ENCODE measurements around the gene ALKBH8.
"Not testable (repeated sequence)": the region's sequence is repeated elsewhere in the genome, so short reads cannot be mapped to it uniquely, and the experiment has no call there.

The ALKBH8 gene

GRCh38 chr11:107501713-107502112, 63.8 kb downstream of the ALKBH8 start:
- DNase-seq = no peak

DNA sequence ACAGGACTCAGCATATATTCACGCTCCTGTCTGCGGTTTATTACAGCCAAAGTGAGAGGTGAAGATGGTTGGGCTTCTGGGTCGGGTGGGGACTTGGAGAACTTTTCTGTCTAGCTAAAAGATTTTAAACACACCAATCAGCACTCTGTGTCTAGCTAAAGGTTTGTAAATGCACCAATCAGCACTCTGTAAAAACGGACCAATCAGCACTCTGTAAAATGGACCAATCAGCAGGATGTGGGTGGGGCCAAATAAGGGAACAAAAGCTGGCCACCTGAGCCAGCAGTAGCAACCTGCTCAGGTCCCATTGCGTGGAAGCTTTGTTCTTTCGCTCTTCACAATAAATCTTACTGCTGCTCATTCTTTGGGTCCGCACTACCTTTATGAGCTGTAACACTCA, 68.2 kb downstream of the ALKBH8 start:
- DNase-seq = not testable (repeated sequence)

DNA sequence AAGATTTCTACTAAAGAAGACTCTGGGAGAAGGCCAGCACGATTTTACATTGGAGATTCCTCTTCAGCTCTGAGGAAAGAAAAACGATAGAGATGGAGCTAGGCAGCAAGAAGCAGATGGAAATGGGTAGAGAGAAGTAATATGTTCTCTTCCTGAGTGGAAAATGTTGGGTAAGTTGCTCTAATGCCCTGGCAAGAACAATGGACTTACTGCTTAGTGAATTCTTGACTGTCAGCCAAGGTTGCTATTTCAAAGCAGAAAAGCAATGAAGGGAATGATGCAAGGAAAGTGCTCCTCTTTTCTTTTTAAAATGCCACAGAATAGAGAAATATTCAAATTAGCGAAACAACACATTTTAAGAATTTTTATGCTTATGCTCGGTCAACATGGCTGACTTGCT, 69.5 kb downstream of the ALKBH8 start:
- DNase-seq = no peak

- DNase-seq = no peak
These were observed 71.5 kb downstream of the ALKBH8 start for GRCh38 chr11:107494055-107494454.

GRCh38 chr11:107493117-107493516, 72.4 kb downstream of the ALKBH8 start:
- DNase-seq = no peak

DNA sequence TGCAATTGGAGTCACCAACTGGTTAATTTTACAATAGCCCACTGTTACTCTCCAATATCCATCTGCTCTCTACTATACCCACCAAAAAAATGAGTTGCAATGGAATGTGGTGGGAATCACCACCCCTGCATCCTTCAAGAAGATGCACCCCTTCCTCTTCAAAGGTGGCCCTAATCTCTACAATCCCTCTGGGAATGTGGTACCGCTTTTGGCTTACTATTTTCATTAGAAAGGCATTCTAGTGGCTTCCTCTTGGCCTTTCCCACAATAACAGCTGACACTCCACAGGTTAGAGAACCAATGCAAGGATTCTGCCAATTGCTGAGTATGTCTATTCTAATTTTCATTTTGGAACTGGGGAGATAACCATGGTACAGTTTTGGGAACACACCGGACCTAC, 74.7 kb downstream of the ALKBH8 start:
- no peak for DNase-seq

- no peak for DNase-seq
These were observed 83.3 kb downstream of the ALKBH8 start for GRCh38 chr11:107482234-107482633.

- no peak for DNase-seq
These were observed 86.6 kb downstream of the ALKBH8 start for GRCh38 chr11:107478922-107479321.

GRCh38 chr11:107477820-107478219, 87.7 kb downstream of the ALKBH8 start:
- no peak for DNase-seq

DNA sequence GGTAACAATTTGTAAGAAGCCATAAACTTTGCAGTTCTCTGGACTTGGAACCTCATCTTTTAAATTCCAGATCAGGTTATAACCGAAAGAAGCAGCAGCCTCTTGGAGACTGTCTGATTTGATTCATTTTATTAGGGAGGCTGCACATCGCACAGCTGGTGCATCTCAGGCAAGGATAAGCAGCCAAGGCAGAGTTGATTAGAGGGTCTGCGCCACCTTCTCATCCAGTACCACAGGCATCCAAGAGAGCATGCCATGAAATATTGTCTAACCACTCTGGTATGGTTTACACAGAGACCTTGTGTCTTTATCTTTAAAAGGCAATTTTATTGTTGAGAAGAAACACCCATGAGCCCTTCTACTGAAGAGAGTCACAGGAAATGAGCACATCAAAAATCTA, 91.7 kb downstream of the ALKBH8 start:
- DNase-seq = no peak

GRCh38 chr11:107472966-107473365, 92.6 kb downstream of the ALKBH8 start:
- no peak for DNase-seq

- DNase-seq = no peak
These were observed 96.9 kb downstream of the ALKBH8 start for GRCh38 chr11:107468596-107468995.

DNA sequence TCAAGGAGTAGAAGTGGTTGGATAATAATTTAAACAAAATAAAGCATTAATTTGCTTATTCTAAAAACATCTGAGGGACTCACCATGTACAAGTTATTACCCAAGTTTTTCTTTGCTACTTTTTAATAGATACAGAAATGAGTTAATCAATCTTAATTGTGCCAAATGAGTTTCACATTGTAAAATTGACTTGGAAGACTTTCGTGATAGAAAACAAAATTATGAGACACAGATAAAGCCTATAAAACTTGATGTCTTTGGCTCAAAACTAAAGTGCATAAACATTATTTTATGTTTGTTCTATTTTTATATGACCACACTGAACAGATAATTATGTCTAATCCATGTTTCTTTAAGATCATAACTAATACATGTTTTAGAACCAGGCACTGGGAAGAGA, 97.8 kb downstream of the ALKBH8 start:
- DNase-seq = no peak

DNA sequence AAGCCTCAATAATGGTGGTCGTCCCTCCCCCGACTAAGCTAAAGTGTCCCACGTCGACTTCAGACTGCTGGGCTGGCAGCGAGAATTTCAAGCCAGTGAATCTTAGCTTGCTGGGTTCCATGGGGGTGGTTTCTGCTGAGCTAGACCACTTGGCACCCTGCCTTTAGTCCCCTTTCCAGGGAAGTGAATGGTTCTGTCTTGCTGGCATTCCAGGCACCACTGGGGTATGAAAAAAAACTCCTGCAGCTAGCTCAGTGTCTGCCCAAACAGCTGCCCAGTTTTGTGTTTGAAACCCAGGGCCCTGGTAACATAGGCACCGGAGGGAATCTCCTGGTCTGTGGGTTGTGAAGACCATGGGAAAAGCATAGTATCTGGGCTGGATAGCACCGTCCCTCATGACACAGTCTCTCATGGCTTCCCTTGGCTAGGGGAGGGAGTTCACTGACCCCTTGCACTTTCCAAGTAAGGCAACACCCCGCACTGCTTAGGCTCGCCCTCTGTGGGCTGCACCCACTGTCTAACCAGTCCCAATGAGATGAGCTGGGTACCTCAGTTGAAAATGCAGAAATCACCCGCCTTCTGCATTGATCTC, 99.2 kb downstream of the ALKBH8 start:
- DNase-seq = not testable (repeated sequence)

GRCh38 chr11:107457558-107458271, 107.8 kb downstream of the ALKBH8 start, which contains the start of gene CWF19L2:
TSS of gene CWF19L2 (minus strand) at chr11:107457825. CDS start at chr11:107457816, 9 bp downstream.
- DNase-seq = peak; percentile 86

DNA sequence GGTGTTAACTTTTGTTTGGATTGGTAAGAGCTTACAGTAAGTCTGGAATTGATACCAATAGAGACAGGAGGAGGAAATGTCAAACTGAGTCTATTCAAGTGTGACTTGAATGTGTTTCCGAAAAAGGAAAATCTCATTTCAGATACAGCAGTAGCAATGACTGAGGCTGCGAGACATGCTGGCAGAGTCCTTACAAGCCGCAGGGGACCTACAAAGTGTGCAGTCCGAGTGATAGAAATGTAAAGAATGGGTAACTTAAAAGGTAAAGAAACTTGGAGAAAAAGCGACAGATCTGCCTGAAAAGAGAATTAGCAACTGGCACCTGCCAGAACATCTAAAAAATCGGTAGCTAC, 108.4 kb downstream of the ALKBH8 start:
- DNase-seq = peak; percentile 4

DNA sequence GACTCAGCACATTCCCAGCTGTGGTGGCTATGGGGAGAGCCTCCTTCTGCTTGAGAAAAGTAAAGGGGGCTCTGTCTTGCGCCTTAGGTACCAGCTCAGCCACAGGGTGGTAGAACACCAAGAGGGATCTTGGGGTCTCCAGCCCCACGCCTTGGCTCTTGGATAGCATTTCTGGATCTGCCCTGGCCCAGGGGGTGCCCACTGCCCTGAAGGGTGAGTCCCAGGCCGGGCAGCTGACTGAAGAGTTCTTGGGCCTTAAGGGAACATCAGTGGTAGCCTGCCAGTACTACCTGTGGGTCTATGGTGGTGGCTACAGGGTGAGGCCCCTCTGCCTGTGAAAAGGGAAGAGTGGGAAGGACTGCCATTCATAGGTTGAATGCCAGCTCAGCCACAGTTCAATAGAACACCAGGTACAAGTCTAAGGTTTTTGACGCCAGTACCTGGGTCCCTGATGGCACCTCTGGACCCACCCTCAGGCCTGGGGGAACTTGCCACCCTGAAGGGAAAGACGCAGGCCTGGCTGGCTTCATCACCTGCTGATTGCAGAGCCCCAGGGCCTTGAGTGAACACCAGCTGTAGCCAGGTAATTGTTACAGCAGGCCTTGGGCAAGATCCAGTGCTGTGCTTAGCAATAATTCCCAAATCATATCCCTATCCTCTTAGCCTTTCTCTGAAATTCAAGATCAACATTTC, 111.8 kb downstream of the ALKBH8 start:
- DNase-seq = no peak

Measured in activated gamma-delta T cell treated with Interleukin-2 at 50 U/mL for 16 hours (primary cell).